MM.1S (cell line): Measurements from ENCODE around the gene TMOD1.

Experiments used
- CTCF ChIP-seq: fragments of 300-600 bp; sonication (generic); IDR thresholded peaks from 2 replicates; pipeline ENCODE4 v1.5.1; 2016; ENCODE audit warnings: antibody characterized with exemption, low read length, mixed read lengths
- EZH2 ChIP-seq: fragments of 300-600 bp; sonication (generic); optimal IDR thresholded peaks from 2 replicates; pipeline ENCODE3; 2017; ENCODE audit warnings: low read depth, mild to moderate bottlenecking, antibody characterized with exemption, low read length, mixed read lengths

- TF ChIP-seq CTCF (no peak), EZH2 (no peak)
Measured at GRCh38 chr9:97518909-97519307, 17.4 kb downstream of the TMOD1 start.
